D721Med (cell line): ENCODE data around the gene B3GALT5.

Experiments
- DNase-seq: peaks from one replicate; pipeline ENCODE4 v3.0.0; 2011; ENCODE audit warnings: low spot score; ENCODE audit not compliant: insufficient read length
- FAIRE-seq: peaks from 2 replicates; lab custom pipeline; 2011; peaks lifted over from hg19 to GRCh38; lab: Jason Lieb, UNC
- TF ChIP-seq, protein P1 (sequence below): IDR thresholded peaks from 2 replicates; pipeline ENCODE4 v1.5.1; 2012; ENCODE audit warnings: mild to moderate bottlenecking, control low read depth; ENCODE audit not compliant: insufficient read depth; ENCODE audit errors: missing control alignments

The B3GALT5 gene

DNA sequence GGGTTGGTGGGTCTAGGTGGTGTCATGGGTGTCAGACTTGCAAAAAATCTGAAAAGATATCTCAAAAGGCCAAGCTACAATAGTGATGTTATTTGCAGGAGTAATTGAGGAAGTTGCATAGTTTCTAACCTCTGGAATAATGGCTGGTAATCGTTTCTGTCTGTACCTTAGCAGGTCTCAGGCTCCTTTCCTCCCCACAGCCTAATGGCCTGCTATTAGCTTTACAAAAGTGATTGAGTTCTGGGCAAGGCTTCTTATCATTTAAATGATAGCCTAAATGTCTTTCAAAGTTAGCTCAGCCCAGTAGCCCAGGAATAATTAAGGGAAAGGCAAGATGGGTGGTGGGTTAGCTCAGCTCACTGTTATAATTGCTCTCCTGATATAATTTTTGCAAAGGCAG, 94.6 kb downstream of the B3GALT5 start:
- TF ChIP-seq, protein P1, sequence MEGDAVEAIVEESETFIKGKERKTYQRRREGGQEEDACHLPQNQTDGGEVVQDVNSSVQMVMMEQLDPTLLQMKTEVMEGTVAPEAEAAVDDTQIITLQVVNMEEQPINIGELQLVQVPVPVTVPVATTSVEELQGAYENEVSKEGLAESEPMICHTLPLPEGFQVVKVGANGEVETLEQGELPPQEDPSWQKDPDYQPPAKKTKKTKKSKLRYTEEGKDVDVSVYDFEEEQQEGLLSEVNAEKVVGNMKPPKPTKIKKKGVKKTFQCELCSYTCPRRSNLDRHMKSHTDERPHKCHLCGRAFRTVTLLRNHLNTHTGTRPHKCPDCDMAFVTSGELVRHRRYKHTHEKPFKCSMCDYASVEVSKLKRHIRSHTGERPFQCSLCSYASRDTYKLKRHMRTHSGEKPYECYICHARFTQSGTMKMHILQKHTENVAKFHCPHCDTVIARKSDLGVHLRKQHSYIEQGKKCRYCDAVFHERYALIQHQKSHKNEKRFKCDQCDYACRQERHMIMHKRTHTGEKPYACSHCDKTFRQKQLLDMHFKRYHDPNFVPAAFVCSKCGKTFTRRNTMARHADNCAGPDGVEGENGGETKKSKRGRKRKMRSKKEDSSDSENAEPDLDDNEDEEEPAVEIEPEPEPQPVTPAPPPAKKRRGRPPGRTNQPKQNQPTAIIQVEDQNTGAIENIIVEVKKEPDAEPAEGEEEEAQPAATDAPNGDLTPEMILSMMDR = no peak
- FAIRE-seq = no peak
- DNase-seq = no peak

GRCh38 chr21:39710866-39711265, 98.1 kb downstream of the B3GALT5 start:
- DNase-seq = no peak
- TF ChIP-seq, protein P1 = no peak
- no peak for FAIRE-seq

DNA sequence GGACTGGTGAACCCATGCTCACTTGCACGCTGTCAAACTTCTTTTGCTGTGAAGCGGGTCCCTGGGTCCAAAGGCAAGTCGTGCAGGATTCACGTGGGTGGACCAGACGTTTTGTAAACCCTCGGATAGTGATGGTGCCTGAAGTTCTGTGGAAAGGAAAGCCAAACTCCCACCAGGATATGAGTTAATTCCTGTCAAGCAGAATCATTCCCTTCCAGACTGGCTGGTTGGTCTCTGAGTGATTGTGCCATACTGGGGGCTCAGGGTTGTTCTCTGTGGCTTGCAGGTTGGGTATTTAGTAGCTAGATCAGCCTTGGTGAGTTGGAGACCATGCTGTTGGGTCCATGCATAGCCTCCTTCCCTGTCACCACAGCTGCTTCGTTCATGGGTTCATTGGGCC, 99.5 kb downstream of the B3GALT5 start:
- DNase-seq (no peak), FAIRE-seq (no peak)
- TF ChIP-seq, protein P1 = no peak

- TF ChIP-seq, protein P1 = no peak
- DNase-seq = no peak
- FAIRE-seq = no peak
Measured at GRCh38 chr21:39712976-39713375, 100.2 kb downstream of the B3GALT5 start.

DNA sequence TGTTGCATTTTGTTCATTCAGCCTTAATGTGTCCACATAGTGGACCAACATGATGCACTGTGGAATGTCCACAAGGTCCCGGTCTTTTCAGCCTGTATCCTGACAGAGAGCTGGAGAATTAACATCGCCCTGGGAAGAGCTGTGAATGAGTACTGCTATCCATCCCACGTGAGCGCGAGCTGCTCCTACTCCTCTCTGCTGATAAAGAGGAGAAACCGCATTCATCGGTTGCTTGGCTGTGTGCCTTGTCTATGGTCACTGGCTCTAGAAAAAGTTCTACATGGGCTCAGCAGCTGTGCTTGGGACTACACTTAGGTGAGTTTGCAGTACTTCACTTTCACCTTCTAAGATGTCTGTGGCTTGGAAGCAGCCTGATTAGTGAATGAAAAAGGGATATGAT, 101.2 kb downstream of the B3GALT5 start:
- TF ChIP-seq, protein P1 = no peak
- no peak for FAIRE-seq

GRCh38 chr21:39714331-39714730, 101.6 kb downstream of the B3GALT5 start:
- TF ChIP-seq, protein P1 = no peak
- no peak for DNase-seq
- no peak for FAIRE-seq

More for the DNA sequence above, 101.2 kb downstream of the B3GALT5 start:
- no peak for DNase-seq

DNA sequence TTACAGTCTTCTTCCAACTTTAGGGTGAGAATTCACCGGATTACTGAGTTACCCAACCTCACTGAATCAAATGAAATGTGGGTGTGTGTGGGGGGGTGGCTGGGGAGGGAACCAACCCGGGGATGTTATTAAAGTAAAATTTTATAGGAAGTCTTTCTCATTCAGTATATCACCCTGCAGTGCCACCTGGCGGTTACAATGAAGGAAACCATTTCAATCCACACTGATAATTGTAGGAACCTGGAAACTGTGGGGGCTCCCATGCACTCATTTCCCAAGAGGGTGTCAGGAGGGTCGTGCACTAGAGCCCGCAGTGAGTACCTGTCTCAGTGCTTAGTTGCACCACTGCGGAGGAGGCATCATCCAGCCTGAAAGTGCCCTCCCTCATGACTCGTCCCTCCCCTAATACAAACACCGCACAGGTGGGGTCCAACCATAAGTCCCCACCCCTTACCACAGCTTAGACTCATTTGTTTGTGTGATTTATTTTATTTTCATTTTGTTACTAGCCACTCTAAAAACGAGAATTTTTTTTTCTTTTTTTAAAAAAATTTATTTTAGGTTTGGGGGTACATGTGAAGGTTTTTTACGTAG, 103.2 kb downstream of the B3GALT5 start:
- no peak for FAIRE-seq
- TF ChIP-seq, protein P1 = peak; percentile 61
- no peak for DNase-seq
